Gastrocnemius medialis (tissue), 4 donors: Measurements from ENCODE around the gene PRKAG3.

Experiments used
- CTCF ChIP-seq, 5 experiments: fragments of 450-650 bp in 3 of 5; fragments of 200-600 bp in 2 of 5; sonication (generic) in 2 of 5; IDR thresholded peaks in 4 of 5; conservative IDR thresholded peaks in 1 of 5; 1 replicate in 4 of 5; 2 replicates in 1 of 5; pipeline ENCODE4 v1.5.1; 2016 to 2019; ENCODE audit warnings: antibody characterized with exemption in 5 of 5, mild to moderate bottlenecking in 3 of 5, moderate library complexity in 3 of 5
- POLR2A ChIP-seq, 2 donors: fragments of 450-650 bp; IDR thresholded peaks; one replicate each; pipeline ENCODE4 v1.6.1; 2017; ENCODE audit warnings: antibody characterized with exemption in 2 of 2, mild to moderate bottlenecking in 2 of 2, moderate library complexity in 2 of 2

- TF ChIP-seq CTCF (IDR thresholded peaks at IDR 0.05 in 4 of 5, conservative IDR thresholded peaks at IDR 0.05 in 1 of 5) (no peak), POLR2A (IDR thresholded peaks at IDR 0.05) (no peak)
Observed at GRCh38 chr2:218773881-218774280, 57.7 kb downstream of the PRKAG3 start.
